ENCODE results near the gene OR52I1.

The OR52I1 gene, protein sequence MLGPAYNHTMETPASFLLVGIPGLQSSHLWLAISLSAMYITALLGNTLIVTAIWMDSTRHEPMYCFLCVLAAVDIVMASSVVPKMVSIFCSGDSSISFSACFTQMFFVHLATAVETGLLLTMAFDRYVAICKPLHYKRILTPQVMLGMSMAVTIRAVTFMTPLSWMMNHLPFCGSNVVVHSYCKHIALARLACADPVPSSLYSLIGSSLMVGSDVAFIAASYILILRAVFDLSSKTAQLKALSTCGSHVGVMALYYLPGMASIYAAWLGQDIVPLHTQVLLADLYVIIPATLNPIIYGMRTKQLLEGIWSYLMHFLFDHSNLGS

DNA sequence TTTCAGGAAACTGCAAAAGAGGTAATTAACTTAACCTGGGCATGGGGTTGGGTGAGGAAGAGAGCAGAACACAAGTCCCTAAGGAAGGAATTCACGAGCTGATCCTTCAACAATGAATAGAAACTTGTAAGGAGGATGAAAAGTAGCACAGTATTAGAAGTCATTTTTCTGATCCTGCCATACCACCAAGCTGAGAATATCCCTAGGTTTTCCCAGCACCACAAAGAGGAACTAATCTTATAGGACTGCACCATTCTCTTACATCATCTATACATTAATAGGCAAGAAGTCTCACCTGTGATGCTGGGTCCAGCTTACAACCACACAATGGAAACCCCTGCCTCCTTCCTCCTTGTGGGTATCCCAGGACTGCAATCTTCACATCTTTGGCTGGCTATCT lies at the start of gene OR52I1:
Gene OR52I1, plus strand, starts transcription at position 301 of the 400 bp plus-strand sequence. Its CDS starts 0 bp downstream, at position 301.
- DNase-seq (ENCODE audit: low read depth) = no peak

DNA sequence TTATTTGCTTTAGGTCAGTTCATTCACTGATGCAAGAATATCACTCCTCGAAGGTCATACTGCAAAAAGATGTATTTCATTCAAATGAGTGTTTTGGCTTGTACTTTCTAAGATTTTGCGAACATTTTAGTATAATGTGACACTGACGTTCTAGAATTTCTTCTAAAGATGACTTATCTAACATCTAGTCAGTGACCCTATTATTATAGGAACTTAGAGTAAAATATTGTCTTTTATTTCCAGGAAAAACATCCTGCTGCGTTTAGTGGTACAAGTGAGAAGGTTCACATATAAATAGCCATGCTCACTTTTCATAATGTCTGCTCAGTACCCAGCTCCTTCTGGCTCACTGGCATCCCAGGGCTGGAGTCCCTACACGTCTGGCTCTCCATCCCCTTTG lies 48.9 kb upstream of the OR52I1 start, which contains the start of gene OR52M1:
Gene OR52M1, plus strand, starts transcription at position 301 of the 400 bp plus-strand sequence. Its CDS starts 0 bp downstream, at position 301.
- no peak for DNase-seq (ENCODE audit: low read depth)

DNA sequence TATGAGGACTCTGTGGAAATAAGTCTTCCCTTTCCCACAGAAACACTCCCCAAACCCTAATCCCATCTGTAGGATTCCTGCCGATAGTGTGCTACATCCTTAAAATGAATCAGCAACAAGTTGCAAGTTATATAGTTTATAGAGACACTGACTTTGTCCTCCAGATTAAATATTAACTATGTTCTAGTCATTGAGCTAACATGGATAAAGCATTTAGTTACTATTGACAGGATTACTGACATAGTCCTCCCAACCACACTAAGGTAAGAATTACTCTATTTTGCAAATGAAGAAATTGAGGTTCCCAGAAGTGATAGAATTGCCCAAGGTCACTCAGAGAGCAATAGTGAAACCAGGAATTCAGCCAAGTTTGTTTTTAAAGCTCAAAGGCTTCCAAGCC lies 47.0 kb upstream of the OR52I1 start:
- DNase-seq (ENCODE audit: low read depth) = no peak

DNA sequence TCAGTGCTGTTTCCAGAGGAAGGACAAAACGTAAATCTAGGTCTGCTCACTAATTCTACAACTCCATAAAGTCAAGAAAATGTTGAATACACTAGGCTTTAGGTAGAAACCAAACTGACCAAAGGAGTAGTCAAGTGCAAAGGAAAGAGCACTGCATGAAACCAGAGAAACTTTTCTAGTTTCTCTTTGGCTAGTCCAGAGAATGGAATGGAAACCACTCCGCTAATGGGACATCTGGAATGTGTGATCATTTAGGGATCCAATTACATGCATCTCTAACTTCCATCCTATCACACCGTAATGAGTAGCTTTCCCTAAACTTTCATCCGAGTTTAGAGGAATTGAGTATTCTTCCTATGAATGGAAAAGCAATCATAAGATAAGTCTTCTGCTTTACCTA lies 46.4 kb upstream of the OR52I1 start:
- no peak for DNase-seq (ENCODE audit: low read depth)

DNA sequence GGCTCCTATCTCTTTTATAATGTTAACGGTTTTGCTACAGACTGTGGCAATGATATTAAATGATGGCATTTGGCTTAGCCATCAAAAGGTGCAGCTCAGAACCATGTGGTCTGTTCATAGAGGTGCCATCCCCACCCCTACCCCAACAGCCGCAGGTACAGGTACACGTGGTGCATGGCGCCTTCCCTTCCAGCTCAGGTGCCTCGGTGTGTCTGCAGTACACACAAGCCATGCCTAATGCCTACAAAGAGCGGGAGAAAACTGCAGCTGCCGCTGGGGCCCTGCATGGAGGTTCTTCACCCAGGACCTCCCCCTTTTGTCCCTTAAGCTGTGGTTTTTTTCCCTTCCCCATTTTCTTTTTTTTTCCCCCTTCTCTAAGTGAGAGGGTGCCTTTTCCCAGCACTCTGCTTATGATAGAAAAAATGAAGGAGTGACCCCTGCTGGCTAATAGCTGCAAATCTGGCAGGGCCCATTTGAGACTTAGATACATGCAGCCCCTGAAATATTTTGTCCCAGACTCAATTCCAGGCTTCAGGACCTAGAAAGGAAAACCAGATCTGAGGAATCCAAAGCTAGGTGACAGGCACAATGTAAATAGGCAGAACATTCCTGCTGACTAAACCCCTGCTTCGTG lies 42.4 kb upstream of the OR52I1 start:
- no peak for DNase-seq (ENCODE audit: low read depth)

DNA sequence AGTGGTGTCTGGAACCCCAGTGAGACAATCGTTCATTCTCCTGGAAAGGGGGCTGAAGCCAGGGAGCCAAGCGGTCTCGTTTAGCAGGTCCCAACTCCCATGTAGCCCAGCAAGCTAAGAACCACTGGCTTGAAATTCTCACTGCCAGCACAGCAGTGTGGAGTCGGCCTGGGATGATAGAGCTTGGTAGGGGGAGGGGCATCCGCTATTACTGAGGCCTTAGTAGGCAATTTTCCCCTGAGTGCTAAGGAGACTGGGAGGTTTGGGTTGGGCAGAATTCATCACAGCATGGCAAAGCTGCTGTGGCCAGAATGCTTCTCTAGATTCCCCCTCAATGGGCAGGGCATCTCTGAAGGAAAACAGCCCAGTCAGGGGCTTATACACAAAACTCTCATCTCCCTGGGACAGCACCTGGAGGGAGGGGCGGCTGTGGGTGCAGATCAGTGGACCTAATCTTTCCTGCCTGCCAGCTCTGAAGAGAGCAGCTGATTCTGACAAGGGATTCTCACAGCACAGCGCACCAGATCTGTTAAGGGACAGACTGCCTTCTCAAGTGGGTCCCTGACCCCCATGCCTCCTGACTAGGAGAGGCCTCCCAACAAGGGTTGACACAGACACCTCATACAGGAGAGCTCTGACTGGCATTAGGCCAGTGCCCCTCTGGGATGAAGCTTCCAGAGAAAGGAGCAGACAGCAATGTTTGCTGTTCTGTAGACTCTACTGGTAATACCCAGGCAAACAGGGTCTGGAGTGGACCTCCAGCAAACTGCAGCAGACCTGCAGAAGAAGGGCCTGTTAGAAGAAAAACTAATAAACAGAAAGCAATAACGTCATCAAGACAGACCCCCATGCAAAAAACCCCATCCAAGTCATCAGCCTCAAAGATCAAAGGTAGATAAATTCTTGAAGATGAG lies 34.1 kb upstream of the OR52I1 start:
- no peak for DNase-seq (ENCODE audit: low read depth)

DNA sequence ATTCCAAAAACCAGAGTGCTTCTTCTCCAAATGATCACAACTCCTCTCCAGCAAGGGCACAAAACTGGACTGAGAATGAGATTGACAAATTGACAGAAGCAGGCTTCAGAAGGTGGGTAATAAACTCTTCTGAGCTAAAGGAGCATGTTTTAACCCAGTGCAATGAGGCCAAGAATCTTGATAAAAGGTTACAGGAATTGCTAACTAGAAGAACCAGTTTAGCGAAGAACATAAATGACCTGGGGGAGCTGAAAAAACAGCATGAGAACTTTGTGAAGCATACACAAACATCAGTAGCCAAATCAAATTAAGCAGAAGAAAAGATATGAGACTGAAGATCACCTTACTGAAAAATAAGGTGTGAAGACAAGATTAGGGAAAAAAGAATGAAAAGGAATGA lies 33.4 kb upstream of the OR52I1 start:
- DNase-seq (ENCODE audit: low read depth) = no peak

DNA sequence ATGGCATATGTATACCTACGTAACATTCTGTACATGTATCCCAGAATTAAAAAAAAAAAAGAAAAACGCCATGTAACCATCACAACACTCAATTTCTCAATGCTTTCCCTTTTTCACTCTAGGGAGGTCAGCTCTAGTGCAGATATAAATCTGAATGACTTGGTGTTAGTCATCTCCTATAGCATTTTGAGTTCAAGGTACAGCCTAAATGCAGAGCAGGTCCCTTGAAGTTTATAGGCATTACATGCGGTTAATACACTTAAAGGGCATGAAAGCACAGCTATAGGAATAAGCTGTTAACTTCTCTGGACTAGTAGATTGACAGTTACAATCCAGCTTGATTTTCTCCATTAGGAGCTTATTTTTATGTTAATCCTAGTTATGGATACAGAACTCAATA lies 28.5 kb upstream of the OR52I1 start:
- no peak for DNase-seq (ENCODE audit: low read depth)

DNA sequence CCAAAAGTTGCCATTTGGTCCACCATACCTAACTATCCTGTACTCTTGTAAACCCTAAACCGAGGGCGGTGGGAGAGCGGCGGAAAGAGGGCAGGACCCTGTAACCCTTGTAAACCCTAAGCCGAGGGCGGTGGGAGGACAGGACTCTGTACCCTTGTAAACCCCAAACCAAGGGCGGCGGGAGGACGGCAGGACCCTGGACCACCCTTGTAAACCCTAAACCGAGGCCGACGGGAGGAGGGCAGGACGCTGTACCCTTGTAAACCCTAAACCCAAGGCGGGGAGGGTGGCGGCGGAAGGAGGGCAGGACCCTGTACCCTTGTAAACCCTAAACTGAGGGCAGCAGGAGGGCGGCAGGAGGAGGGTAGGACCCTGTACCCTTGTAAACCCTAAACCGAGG lies 24.8 kb upstream of the OR52I1 start:
- DNase-seq (ENCODE audit: low read depth) = no peak

DNA sequence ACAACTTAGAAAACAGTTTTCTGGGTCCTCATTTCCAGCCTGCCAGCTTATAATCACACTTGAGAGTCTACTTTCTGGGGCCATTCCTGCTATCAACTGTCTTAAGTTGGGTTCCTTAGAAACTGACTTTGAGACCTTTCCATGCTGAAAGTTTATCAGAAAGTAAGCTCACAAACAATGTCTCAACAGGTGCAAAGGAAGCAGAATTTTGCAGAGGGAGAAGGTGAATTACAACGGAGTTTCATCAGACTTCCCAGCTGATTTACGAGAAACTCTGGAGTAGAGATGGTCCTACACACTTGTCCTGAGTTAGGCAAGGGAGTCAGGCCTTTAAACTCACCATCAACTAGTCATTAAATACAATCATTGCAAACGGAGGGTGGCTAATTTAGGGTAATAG lies 17.0 kb upstream of the OR52I1 start:
- DNase-seq (ENCODE audit: low read depth) = no peak

DNA sequence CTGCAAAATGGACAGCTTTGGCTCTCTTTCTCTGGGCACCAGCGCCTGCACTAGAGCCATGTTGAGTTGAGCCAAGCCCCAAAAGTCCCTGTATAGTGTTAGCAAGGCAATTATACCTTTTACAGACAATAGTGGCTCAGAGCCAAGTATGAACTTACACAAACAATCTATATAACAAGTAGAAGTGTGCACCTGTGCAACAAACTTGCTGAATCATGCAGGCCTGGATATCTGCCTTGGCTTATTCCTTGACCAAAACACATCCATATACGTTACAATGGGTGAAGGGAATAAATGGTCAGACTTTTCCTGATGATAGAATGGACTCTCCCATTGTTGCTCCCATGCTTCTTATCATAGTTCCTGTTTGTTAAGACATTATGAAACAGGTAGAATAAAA lies 16.1 kb upstream of the OR52I1 start:
- DNase-seq (ENCODE audit: low read depth) = no peak

DNA sequence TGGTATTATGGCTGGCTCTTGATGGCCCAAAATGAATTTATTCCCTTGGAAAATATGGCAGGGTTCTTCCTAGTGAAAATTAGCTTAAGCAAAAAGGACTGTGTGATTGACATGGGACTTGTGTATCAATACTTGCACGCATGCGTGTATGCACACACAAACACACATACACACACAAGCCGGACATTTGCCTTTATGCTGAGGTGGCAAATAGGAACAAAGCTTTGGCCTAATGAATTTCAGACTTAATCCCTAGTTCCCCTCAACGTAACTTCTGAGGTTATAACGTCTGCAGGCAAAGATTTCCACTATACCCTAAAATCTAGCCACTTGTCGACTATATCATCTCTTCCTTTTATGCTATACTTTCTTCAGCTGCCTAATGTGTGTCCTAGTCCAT lies 15.2 kb upstream of the OR52I1 start:
- DNase-seq (ENCODE audit: low read depth) = no peak

DNA sequence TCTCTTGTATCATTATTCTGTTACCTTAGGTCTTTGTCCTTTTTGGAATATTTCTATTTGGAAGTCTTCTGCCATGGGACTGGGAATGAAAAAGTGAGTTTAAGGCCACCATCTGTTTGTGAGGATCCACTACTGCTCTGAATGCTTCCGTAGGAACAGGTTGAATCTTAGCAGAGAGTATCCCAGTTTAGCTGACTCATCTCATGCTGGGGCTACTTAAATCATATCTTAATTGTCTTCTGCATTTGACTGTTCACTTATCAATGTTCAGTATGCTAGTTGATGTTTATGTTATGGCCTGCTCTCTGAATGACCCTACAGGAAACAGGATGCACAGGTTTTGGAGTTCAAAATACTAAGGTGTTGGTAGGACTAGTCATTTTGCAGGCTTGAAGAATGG lies 13.7 kb upstream of the OR52I1 start:
- DNase-seq (ENCODE audit: low read depth) = no peak

DNA sequence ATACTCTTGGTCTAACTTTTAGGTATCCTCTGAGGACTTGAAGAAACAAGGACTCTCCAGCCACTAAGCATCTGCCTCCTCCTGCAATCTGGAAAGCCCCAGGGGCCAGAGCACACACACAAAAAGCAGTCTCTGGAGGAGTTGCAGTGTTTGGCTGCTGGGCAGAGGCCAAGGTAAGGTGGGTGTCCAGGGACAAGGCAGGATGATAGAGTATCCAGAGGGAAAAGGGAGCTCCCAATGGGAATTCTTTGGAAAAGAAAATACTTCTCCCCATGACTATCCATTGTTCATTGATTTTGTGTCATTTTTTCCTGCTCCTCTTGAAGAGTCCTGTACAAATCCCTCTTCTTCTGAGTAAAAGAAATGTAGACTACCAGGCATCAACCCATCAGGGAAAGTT lies 12.4 kb upstream of the OR52I1 start, which contains the start of gene OR52I2:
Gene OR52I2, plus strand, starts transcription at position 301 of the 400 bp plus-strand sequence.
- DNase-seq (ENCODE audit: low read depth) = no peak

DNA sequence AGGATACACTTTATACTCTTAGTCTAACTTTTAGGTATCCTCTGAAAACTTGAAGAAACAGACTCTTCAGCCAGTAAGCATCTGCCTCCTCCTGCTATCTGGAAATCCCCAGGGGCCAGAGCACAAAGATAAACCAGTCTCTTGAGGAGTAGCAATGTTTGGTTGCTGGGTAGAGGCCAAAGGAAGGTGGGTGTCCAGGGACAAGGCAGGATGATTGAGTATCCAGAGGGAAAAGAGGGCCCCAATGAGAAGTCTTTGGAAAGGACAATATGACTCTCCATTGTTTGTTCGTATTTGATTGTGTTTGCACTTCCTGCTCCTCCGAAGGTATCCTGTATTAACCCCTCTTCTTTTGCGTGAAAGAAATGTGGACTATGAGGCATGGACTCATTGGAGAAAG lies 4.8 kb upstream of the OR52I1 start:
- no peak for DNase-seq (ENCODE audit: low read depth)

DNA sequence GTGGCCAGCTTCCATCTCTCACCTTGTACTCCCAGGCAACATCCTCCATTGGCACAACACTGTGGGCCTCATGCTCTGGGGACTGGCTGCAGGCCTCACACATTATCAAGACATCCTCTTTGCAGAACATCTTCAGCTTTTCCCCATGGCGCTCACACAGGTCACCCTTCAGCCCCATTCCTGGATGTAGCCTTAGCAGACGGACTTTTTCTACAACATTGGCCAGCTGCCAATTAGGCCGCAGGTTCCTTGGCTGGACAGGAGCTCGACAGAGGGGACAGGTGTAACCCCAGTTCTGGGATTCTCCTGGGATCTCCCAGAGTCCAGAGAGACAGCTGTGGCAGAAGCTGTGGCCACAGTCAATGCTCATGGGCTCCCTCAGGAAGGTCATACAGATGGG lies 11.2 kb downstream of the OR52I1 start:
- DNase-seq (ENCODE audit: low read depth) = no peak

DNA sequence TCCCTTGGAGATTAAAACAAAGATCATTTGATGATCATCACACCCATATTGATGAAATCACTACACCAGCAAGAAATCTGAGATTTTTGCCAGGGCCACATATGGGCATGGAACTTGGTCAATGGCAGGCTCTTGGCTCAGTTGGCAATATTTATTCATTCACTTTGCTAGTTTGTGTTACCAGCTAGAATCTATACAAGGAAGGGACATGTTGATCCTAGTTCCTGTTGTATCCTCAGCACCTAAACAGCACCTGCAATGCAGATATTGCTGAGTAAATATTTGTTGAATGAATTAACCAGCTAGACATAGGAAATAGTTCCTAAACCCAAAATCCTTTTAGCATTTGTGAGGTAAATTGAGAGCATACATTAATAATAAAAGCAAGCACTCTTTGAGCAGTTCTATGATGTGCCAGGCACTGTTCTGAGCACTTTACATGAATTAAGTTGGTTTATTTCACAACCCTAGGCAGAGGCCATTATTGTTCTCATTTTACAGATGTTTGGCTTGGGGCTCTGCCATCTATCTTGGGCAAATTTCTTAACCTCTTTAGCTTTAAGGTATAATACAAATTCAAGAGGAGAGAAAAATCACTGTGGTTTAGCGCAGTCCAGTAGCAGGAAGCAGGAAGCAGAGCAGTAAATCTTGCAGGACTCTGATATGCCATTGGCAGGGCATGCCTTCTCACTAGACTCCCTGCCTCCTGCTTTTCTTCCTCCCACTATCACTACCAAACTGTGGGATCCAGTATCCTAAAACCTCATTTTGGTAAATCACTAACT lies 12.6 kb downstream of the OR52I1 start:
- DNase-seq (ENCODE audit: low read depth) = no peak

DNA sequence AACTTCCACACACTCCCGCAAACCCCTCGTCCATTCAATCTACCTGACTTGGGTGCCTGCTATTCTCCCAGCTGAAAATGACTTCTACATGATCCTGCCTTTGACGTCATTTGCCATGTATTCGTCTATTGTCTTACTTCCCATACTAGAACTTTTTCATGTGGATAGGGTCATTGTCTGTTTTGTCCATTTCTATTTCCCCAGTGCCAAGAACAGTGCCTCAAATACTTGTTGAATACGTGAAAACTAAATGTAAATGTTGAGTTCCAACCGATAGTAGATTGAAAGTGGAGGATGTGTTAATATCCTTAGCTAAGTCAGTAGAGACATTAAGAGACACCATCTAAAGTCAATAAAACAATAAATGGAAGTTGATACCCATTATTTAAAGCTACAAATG lies 13.3 kb downstream of the OR52I1 start:
- no peak for DNase-seq (ENCODE audit: low read depth)

DNA sequence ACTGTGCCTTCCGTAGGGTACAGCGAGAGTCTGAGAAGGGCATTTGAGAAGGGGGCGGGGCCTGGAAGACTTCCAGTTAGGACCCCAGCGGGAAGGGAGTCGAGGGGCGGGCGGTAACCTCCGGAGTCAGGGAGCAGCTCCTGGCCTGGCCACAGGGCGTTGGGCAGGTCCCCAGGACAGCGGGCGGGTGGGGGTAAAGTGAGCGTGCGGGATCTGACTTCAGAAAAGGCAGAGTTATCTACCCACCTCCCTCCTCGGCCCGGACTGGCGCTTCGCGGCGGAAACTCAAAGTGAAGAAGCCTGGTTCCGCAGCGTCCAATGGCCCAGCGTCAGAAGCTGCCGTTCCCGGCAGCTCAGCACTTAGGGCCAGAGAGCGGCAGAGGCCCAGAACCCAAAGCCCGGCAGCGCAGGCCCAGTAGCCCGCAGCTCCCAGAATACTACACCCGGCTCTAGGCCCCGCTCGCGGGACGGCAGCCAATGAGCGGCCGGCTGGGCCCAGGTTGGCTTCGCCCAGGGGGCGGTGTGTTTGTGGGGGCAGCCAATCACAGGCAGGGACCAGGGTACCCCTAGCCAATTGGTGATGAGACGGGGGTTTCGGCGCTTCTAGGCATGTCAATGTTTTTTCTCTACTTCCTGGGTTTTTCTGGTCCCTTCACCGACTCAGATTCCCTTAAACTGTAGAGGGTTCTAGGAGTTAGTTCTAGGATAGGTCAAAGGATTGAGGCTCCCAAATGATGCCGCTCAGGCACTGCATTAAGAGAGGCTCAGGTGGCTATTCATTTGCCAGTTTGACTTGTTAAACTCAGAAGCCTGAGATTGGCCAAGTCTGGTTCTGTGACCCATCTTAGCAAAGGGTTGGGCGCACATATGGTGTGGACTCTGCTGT lies 14.2 kb downstream of the OR52I1 start, which contains the start of gene TRIM68:
Gene TRIM68, minus strand, starts transcription at position 451 of the 886 bp plus-strand sequence. CDS start 2,727 bp downstream, outside the sequence.
- peak; percentile 90 for DNase-seq (ENCODE audit: low read depth)

DNA sequence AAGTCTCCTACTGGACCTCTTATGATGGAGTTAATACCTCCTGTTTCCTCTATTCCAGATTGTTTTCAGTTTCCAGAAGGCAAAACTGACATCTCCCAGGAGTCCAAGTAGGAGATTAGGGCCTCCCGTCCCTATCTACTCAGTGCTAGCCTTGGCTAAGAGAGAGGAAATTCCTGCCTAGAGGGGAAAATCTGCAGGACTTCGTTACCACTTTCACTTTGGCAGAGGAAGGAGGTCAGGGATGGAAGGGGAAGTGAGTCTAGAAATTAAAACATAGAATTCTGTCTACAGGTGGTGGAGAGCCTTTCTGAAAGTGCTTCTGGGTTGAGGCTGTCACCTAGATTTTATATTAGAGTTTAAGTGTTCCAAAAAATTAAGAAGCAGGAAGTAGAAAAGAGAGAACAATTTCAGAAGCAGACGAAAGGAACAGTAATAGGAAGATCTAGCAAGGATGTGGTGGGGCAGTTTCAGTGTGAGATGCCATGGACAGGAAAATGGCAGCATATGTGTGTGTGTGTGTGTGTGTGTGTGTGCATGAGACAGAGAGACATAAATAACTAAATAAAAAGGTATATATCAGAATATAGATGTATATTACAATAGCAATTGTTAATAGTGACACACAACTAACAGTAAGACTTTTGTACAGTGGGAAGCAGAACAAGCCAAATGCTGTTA lies 16.6 kb downstream of the OR52I1 start:
- DNase-seq (ENCODE audit: low read depth) = no peak
